MCF 10A (cell line): ENCODE data around the gene CCT3. TPM values are rescaled to one million over a fixed set of nuclear protein-coding genes. Genes with fewer than 3 reads are reported as not detected.

Experiments used
- BruUV-seq: library from RNA; stranded (reverse); fragments of 400-500 nt; replicated peaks from 2 replicates; lab custom pipeline; 2021; lab: Mats Ljungman, UMichigan
- CTCF ChIA-PET: fragments of 300-600 bp; sonication (Branson Sonifier 250); formaldehyde crosslinking; extraction: SDS; loops from one replicate; lab custom pipeline; 2021; ENCODE audit warnings: antibody characterized with exemption, inconsistent platforms; lab: Yijun Ruan, JAX
- POLR2A ChIA-PET: fragments of 300-600, 350-650 bp; sonication (Branson Sonifier 250); formaldehyde crosslinking; extraction: SDS; loops from one replicate; lab custom pipeline; 2020; ENCODE audit warnings: antibody characterized with exemption, inconsistent platforms; lab: Yijun Ruan, JAX
- DNase-seq: peaks from one replicate; pipeline ENCODE4 v3.0.0-alpha.2; 2018; ENCODE audit not compliant: unreplicated experiment
- H3K27ac Mint-ChIP-seq: one replicate; pipeline ENCODE4 v1.8.0; 2022; ENCODE audit warnings: mild to moderate bottlenecking, low read depth, mixed read lengths; ENCODE audit not compliant: unreplicated experiment
- H3K27me3 Mint-ChIP-seq: one replicate; pipeline ENCODE4 v1.8.0; 2022; ENCODE audit warnings: mixed read lengths; ENCODE audit not compliant: insufficient read depth, unreplicated experiment
- H3K36me3 Mint-ChIP-seq: one replicate; pipeline ENCODE4 v1.8.0; 2022; ENCODE audit warnings: mild to moderate bottlenecking, moderate library complexity, mixed read lengths; ENCODE audit not compliant: insufficient read depth, unreplicated experiment
- H3K4me1 Mint-ChIP-seq: one replicate; pipeline ENCODE4 v1.8.0; 2022; ENCODE audit warnings: mixed read lengths; ENCODE audit not compliant: insufficient read depth, unreplicated experiment
- H3K4me3 Mint-ChIP-seq: one replicate; pipeline ENCODE4 v1.8.0; 2022; ENCODE audit warnings: mild to moderate bottlenecking, moderate library complexity, mixed read lengths; ENCODE audit not compliant: unreplicated experiment
- H3K9me3 Mint-ChIP-seq: one replicate; pipeline ENCODE4 v1.8.0; 2022; ENCODE audit warnings: mixed read lengths; ENCODE audit not compliant: unreplicated experiment
- CTCF ChIP-seq: fragments of 200-600 bp; IDR thresholded peaks from one replicate; pipeline ENCODE4 v1.8.0; 2022; ENCODE audit warnings: antibody characterized with exemption, mild to moderate bottlenecking; ENCODE audit not compliant: unreplicated experiment
- intact Hi-C: fragments of 100-400 bp; cut with micrococcal nuclease; formaldehyde crosslinking; loops from 2 replicates; pipeline ENCODE4 v1.14.1; 2022
- total RNA-seq: library from RNA; stranded (reverse); gene quantifications from 2 replicates; pipeline ENCODE4 v1.2.3, GENCODE V29; 2022

CCT3 gene
- total RNA-seq, 1 experiment from 2014 or later: 574 TPM

- intact Hi-C loops: no loop called here
- no peak overlapping the region for H3K4me3 Mint-ChIP-seq
- H3K9me3 Mint-ChIP-seq: no peaks in the 10 kb centered on the region
- no peak overlapping the region for H3K27ac Mint-ChIP-seq
- H3K4me1 Mint-ChIP-seq: peaks cover 23% of the 10 kb centered on the region
- ChIA-PET CTCF (no interaction called here), POLR2A (interaction anchor here (1.1 to 5.8 kb wide), 3 partner anchors 14 to 167 kb away, joined by 3 to 35 read pairs (median 4); partner anchors contain the start of genes BGLAP, SMG5 and TMEM79)
- BruUV-seq: no TSS peak
- DNase-seq: no peak
- no peak for TF ChIP-seq CTCF
- H3K27me3 Mint-ChIP-seq: no peaks in the 10 kb centered on the region
- H3K36me3 Mint-ChIP-seq: peaks cover 98% of the 10 kb centered on the region
Observed at GRCh38 chr1:156268336-156268735, 69.8 kb downstream of the CCT3 start.

- Mint-ChIP-seq H3K4me3 (no peak overlapping the region), H3K27me3 (no peaks in the 10 kb centered on the region), H3K27ac (no peak overlapping the region), H3K9me3 (no peaks in the 10 kb centered on the region), H3K36me3 (peaks cover 99% of the 10 kb centered on the region), H3K4me1 (peaks cover 35% of the 10 kb centered on the region)
- BruUV-seq: TSS peak; percentile 57
- TF ChIP-seq CTCF: no peak
- ChIA-PET POLR2A (no interaction called here), CTCF (interaction anchor here (0.6 kb wide), 1 partner anchor 179 kb away, joined by 3 read pairs; no protein-coding TSS in a partner anchor)
- no peak for DNase-seq
- intact Hi-C loops: no loop called here
Observed at GRCh38 chr1:156266051-156266450, 72.0 kb downstream of the CCT3 start.

GRCh38 chr1:156263288-156263655 lies 74.8 kb downstream of the CCT3 start:
- ChIA-PET POLR2A (interaction anchor here (0.7 to 3.0 kb wide), 14 partner anchors 10 to 285 kb away, joined by 3 to 45 read pairs (median 4); partner anchors contain the start of genes ARHGEF2, BGLAP, LMNA and PAQR6), CTCF (interaction anchor here (0.6 to 1.6 kb wide), 7 partner anchors 10 to 263 kb away, joined by 3 to 6 read pairs (median 3); partner anchors contain the start of gene GLMP)
- Mint-ChIP-seq H3K4me1 (peaks cover 35% of the 10 kb centered on the region), H3K4me3 (peak overlapping the region; percentile 13), H3K36me3 (peaks cover 100% of the 10 kb centered on the region), H3K9me3 (no peaks in the 10 kb centered on the region), H3K27me3 (no peaks in the 10 kb centered on the region), H3K27ac (peak overlapping the region; percentile 92)
- intact Hi-C loops: loop anchor here (1.0 to 2.0 kb wide), 2 partner anchors 18 to 58 kb away; no protein-coding TSS in a partner anchor
- DNase-seq: no peak
- TF ChIP-seq CTCF: no peak
- BruUV-seq: no TSS peak

- BruUV-seq: no TSS peak
- H3K4me1 Mint-ChIP-seq: peaks cover 40% of the 10 kb centered on the region
- DNase-seq: peak; percentile 90
- H3K36me3 Mint-ChIP-seq: peaks cover 100% of the 10 kb centered on the region
- TF ChIP-seq CTCF: no peak
- H3K27ac Mint-ChIP-seq: peak overlapping the region; percentile 92
- H3K27me3 Mint-ChIP-seq: no peaks in the 10 kb centered on the region
- H3K9me3 Mint-ChIP-seq: no peaks in the 10 kb centered on the region
- ChIA-PET CTCF (interaction anchor here (0.6 to 1.9 kb wide), 9 partner anchors 11 to 262 kb away, joined by 3 to 18 read pairs (median 3); no protein-coding TSS in a partner anchor), POLR2A (interaction anchor here (0.7 to 3.0 kb wide), 14 partner anchors 9 to 284 kb away, joined by 3 to 45 read pairs (median 4); partner anchors contain the start of genes ARHGEF2, BGLAP, LMNA and PAQR6)
- intact Hi-C loops: loop anchor here (1.0 to 2.0 kb wide), 2 partner anchors 19 to 58 kb away; no protein-coding TSS in a partner anchor
- peak overlapping the region; percentile 13 for H3K4me3 Mint-ChIP-seq
Observed at GRCh38 chr1:156262461-156263287, 75.4 kb downstream of the CCT3 start.
